Gastroesophageal sphincter (tissue), 3 donors: ENCODE data around the gene DAB1.

Experiments
- EP300 ChIP-seq: sonication (generic); formaldehyde crosslinking; IDR thresholded peaks from one replicate; pipeline ENCODE4 v1.6.1; 2017; ENCODE audit warnings: antibody characterized with exemption, mild to moderate bottlenecking
- POLR2A ChIP-seq, 2 donors: fragments of 450-650 bp; IDR thresholded peaks; one replicate each; pipeline ENCODE4 v1.6.1; 2017; ENCODE audit warnings: antibody characterized with exemption in 2 of 2, mild to moderate bottlenecking in 2 of 2, moderate library complexity in 1 of 2
- POLR2AphosphoS5 ChIP-seq: sonication (generic); formaldehyde crosslinking; IDR thresholded peaks from one replicate; pipeline ENCODE4 v1.6.1; 2017; ENCODE audit warnings: antibody characterized with exemption
- TF ChIP-seq, protein P1 (sequence below), 4 experiments: fragments of 200-600 bp in 2 of 4; fragments of 450-650 bp in 2 of 4; sonication (generic) in 1 of 4; IDR thresholded peaks; one replicate each; pipeline ENCODE4 v1.5.1; 2017 to 2019; ENCODE audit warnings: antibody characterized with exemption in 4 of 4, mild to moderate bottlenecking in 2 of 4, moderate library complexity in 2 of 4

DNA sequence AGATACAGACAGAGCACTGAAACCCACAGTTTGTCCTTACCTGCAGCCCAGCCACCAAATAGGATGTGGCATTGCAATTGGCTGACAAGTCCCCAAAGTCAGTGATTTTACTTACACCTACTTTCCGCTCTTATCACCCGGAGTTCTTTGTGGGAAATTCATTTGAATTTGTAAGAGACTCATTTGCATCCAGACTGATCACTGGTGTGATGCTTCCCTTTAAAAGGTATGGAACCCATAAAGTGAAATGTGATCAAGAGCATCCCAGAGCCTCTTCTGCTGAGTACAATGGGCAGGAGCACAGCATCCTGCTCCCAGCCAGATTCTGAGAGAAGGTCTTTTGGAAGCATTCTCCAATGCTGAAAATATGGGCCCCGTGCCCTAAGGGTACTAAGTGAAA is 161.4 kb downstream of the DAB1 start:
- TF ChIP-seq, protein P1, sequence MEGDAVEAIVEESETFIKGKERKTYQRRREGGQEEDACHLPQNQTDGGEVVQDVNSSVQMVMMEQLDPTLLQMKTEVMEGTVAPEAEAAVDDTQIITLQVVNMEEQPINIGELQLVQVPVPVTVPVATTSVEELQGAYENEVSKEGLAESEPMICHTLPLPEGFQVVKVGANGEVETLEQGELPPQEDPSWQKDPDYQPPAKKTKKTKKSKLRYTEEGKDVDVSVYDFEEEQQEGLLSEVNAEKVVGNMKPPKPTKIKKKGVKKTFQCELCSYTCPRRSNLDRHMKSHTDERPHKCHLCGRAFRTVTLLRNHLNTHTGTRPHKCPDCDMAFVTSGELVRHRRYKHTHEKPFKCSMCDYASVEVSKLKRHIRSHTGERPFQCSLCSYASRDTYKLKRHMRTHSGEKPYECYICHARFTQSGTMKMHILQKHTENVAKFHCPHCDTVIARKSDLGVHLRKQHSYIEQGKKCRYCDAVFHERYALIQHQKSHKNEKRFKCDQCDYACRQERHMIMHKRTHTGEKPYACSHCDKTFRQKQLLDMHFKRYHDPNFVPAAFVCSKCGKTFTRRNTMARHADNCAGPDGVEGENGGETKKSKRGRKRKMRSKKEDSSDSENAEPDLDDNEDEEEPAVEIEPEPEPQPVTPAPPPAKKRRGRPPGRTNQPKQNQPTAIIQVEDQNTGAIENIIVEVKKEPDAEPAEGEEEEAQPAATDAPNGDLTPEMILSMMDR (IDR thresholded peaks at IDR 0.05), result no peak
- TF ChIP-seq POLR2A (IDR thresholded peaks at IDR 0.05) (no peak), EP300 (no peak), POLR2AphosphoS5 (no peak)
